Measurements from ENCODE around the gene STK39. TPM values are rescaled to one million over a fixed set of nuclear protein-coding genes. Genes with fewer than 3 reads are reported as not detected.

The STK39 gene
- polyA plus RNA-seq, 1 donor (not counting 4 experiments of a cell fraction or from before 2014, with no cell fraction given) = 20.7 TPM

DNA sequence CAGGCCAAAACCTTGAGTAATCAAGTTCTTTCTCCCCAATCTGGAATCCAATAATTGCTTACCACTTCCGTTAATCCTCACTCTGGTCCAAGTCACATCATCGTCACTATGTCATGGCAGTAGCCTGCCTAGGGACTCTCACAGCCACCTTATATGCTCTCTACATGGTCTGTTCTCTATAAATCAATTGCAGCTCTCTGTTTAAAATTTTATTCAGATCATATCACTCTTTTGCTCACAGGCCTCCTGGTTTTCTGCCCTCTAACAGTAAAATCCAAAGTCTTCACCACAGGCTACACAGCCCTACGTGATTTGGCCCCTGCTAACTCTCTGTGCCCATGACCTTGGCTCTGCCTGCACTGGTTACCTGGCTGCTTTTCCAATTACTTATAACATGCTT is 188.7 kb downstream of the STK39 start:
- no peak overlapping the region for H3K27ac ChIP-seq (ENCODE audit: control insufficient read depth, insufficient read depth, low read length)
- DNase-seq (ENCODE audit: low read depth, low spot score) = no peak
- peaks cover 0 to 7% of the 10 kb centered on the region in 2 experiments for H3K36me3 ChIP-seq (ENCODE audit: control insufficient read depth in 2 of 2, extremely low read depth in 1 of 2, insufficient read depth in 2 of 2, low read length in 2 of 2)
- H3K27me3 ChIP-seq (ENCODE audit: control insufficient read depth, extremely low read depth, insufficient read depth, low read length) = no peaks in the 10 kb centered on the region
- H4K20me1 ChIP-seq (ENCODE audit: control insufficient read depth, extremely low read depth, insufficient read depth, low read length) = no peaks in the 10 kb centered on the region
- no peak overlapping the region for H3K9ac ChIP-seq (ENCODE audit: control insufficient read depth, extremely low read depth, insufficient read depth, low read length)
- dilution Hi-C loops (cut with MboI; ENCODE audit: extremely low pct_ligation_motif_present, low sequenced_read_pairs) = no loop called here
- no peaks in the 10 kb centered on the region for H3K4me1 ChIP-seq (ENCODE audit: control insufficient read depth, extremely low read depth, insufficient read depth, low read length)
- no peak overlapping the region for H3K4me2 ChIP-seq (ENCODE audit: control insufficient read depth, extremely low read depth, insufficient read depth, low read depth, low read length)
- no peaks in the 10 kb centered on the region for H3K79me2 ChIP-seq (ENCODE audit: control insufficient read depth, insufficient read depth, low read length)
- no peaks in the 10 kb centered on the region for H3K9me1 ChIP-seq (ENCODE audit: control insufficient read depth, extremely low read depth, insufficient read depth, low read length)
- FAIRE-seq = no peak
- H3K4me3 ChIP-seq (ENCODE audit: control insufficient read depth in 2 of 3, extremely low read depth in 1 of 3, insufficient read depth in 2 of 3, low read depth in 1 of 3, low read length in 3 of 3) = no peak overlapping the region
- no peak overlapping the region for H2AFZ ChIP-seq (ENCODE audit: control insufficient read depth, low read length)
- TF ChIP-seq CTCF (optimal IDR thresholded peaks at IDR 0.05 in 1 of 3, IDR thresholded peaks at IDR 0.05 in 1 of 3, conservative IDR thresholded peaks at IDR 0.05 in 1 of 3; ENCODE audit: extremely low read depth in 1 of 3, insufficient read depth in 2 of 3, low read length in 3 of 3) (no peak), EZH2 (IDR thresholded peaks at IDR 0.05; ENCODE audit: low read length) (no peak)
- H3K9me3 ChIP-seq (ENCODE audit: control insufficient read depth, low read depth, low read length) = no peaks in the 10 kb centered on the region

GRCh38 chr2:168056242-168056787 is 191.1 kb downstream of the STK39 start:
- TF ChIP-seq CTCF (optimal IDR thresholded peaks at IDR 0.05 in 1 of 3, IDR thresholded peaks at IDR 0.05 in 1 of 3, conservative IDR thresholded peaks at IDR 0.05 in 1 of 3; ENCODE audit: extremely low read depth in 1 of 3, insufficient read depth in 2 of 3, low read length in 3 of 3) (no peak), EZH2 (IDR thresholded peaks at IDR 0.05; ENCODE audit: low read length) (no peak)
- H3K27ac ChIP-seq (ENCODE audit: control insufficient read depth, insufficient read depth, low read length) = no peak overlapping the region
- FAIRE-seq = no peak
- no peaks in the 10 kb centered on the region for H3K9me1 ChIP-seq (ENCODE audit: control insufficient read depth, extremely low read depth, insufficient read depth, low read length)
- H2AFZ ChIP-seq (ENCODE audit: control insufficient read depth, low read length) = no peak overlapping the region
- H3K9ac ChIP-seq (ENCODE audit: control insufficient read depth, extremely low read depth, insufficient read depth, low read length) = no peak overlapping the region
- H4K20me1 ChIP-seq (ENCODE audit: control insufficient read depth, extremely low read depth, insufficient read depth, low read length) = no peaks in the 10 kb centered on the region
- no peak for DNase-seq (ENCODE audit: low read depth, low spot score)
- dilution Hi-C loops (cut with MboI; ENCODE audit: extremely low pct_ligation_motif_present, low sequenced_read_pairs) = no loop called here
- no peaks in the 10 kb centered on the region for H3K4me1 ChIP-seq (ENCODE audit: control insufficient read depth, extremely low read depth, insufficient read depth, low read length)
- H3K79me2 ChIP-seq (ENCODE audit: control insufficient read depth, insufficient read depth, low read length) = no peaks in the 10 kb centered on the region
- no peak overlapping the region for H3K4me3 ChIP-seq (ENCODE audit: control insufficient read depth in 2 of 3, extremely low read depth in 1 of 3, insufficient read depth in 2 of 3, low read depth in 1 of 3, low read length in 3 of 3)
- peaks cover 0 to 4% of the 10 kb centered on the region in 2 experiments for H3K36me3 ChIP-seq (ENCODE audit: control insufficient read depth in 2 of 2, extremely low read depth in 1 of 2, insufficient read depth in 2 of 2, low read length in 2 of 2)
- no peaks in the 10 kb centered on the region for H3K9me3 ChIP-seq (ENCODE audit: control insufficient read depth, low read depth, low read length)
- H3K4me2 ChIP-seq (ENCODE audit: control insufficient read depth, extremely low read depth, insufficient read depth, low read depth, low read length) = no peak overlapping the region
- H3K27me3 ChIP-seq (ENCODE audit: control insufficient read depth, extremely low read depth, insufficient read depth, low read length) = no peaks in the 10 kb centered on the region
